Spleen (tissue), 11 donors: Measurements from ENCODE around the gene ADCY2. TPM values are rescaled to one million over a fixed set of nuclear protein-coding genes. Genes with fewer than 3 reads are reported as not detected.

ENCODE experiments used
- DNase-seq: peaks from one replicate; pipeline ENCODE4 v3.0.0-alpha.2; 2020
- H3K27ac ChIP-seq, 8 donors: fragments of 200-600 bp; sonication (generic) in 7 of 8; 1 replicate in 4 of 8; 2 replicates in 4 of 8; pipeline versions ENCODE4 v1.5.0 to v1.8.0; 2016 to 2021; ENCODE audit warnings: inconsistent platforms in 4 of 8, mild to moderate bottlenecking in 4 of 8, moderate library complexity in 1 of 8
- H3K27me3 ChIP-seq, 7 donors: fragments of 200-600 bp; sonication (generic) in 6 of 7; replicated peaks in 1 of 7; 1 replicate in 4 of 7; 2 replicates in 3 of 7; pipeline versions ENCODE4 v1.5.0 to v1.8.0; 2016 to 2021; ENCODE audit warnings: inconsistent platforms in 3 of 7, mild to moderate bottlenecking in 1 of 7
- H3K36me3 ChIP-seq, 6 donors: fragments of 200-600 bp; sonication (generic) in 5 of 6; 1 replicate in 4 of 6; 2 replicates in 2 of 6; pipeline versions ENCODE4 v1.5.0 to v1.8.0; 2016 to 2021; ENCODE audit warnings: inconsistent platforms in 2 of 6
- H3K4me1 ChIP-seq, 6 donors: fragments of 200-600 bp; sonication (generic) in 5 of 6; 1 replicate in 3 of 6; 2 replicates in 3 of 6; pipeline versions ENCODE4 v1.5.0 to v1.8.0; 2016 to 2021; ENCODE audit warnings: inconsistent platforms in 3 of 6
- H3K4me3 ChIP-seq, 8 donors: fragments of 200-600 bp; sonication (generic) in 7 of 8; 1 replicate in 4 of 8; 2 replicates in 4 of 8; pipeline versions ENCODE4 v1.5.0 to v1.8.0; 2016 to 2021; ENCODE audit warnings: inconsistent platforms in 4 of 8, mild to moderate bottlenecking in 4 of 8, moderate library complexity in 2 of 8
- H3K9me3 ChIP-seq, 8 donors: fragments of 200-600 bp; sonication (generic) in 7 of 8; 1 replicate in 4 of 8; 2 replicates in 4 of 8; pipeline versions ENCODE4 v1.5.0 to v1.8.0; 2016 to 2021; ENCODE audit warnings: inconsistent platforms in 4 of 8
- CTCF ChIP-seq, 11 experiments: fragments of 200-600 bp in 7 of 11; fragments of 450-650 bp in 4 of 11; sonication (generic) in 4 of 11; IDR thresholded peaks in 8 of 11; conservative IDR thresholded peaks in 3 of 11; 1 replicate in 7 of 11; 2 replicates in 4 of 11; pipeline versions ENCODE4 v1.4.0 to v1.8.0; 2016 to 2021; ENCODE audit warnings: antibody characterized with exemption in 11 of 11, inconsistent platforms in 4 of 11, mild to moderate bottlenecking in 1 of 11
- POLR2A ChIP-seq, 3 donors: fragments of 450-650 bp; IDR thresholded peaks; one replicate each; pipeline ENCODE4 v1.5.1; 2017; ENCODE audit warnings: antibody characterized with exemption in 3 of 3, mild to moderate bottlenecking in 1 of 3
- POLR2AphosphoS5 ChIP-seq, 3 donors: sonication (generic); formaldehyde crosslinking; IDR thresholded peaks; one replicate each; pipeline ENCODE4 v1.5.1; 2017; ENCODE audit warnings: antibody characterized with exemption in 3 of 3
- WGBS, 5 donors: extraction: QIAGEN DNeasy Blood & Tissue Kit in 3 of 5; methylation state at CpG; one replicate each; pipeline versions ENCODE4 v1.1.5 to v1.1.7; 2013 to 2018; 5-methylcytosine and 5-hydroxymethylcytosine counted together
- intact Hi-C: fragments of 100-400 bp; cut with DNase I; formaldehyde crosslinking; loops from one replicate; pipeline ENCODE4 v1.15.0; 2023; ENCODE audit warnings: low total_unique reads
- polyA plus RNA-seq, 3 donors: library from polyadenylated mRNA; stranded (reverse); fragments of 200-250 nt; gene quantifications; one replicate each; pipeline ENCODE4 v1.2.1, GENCODE V29; 2013
- total RNA-seq, 7 donors: library from RNA; depleted of rRNA in 3 of 7; stranded (reverse); fragments of >200 nt in 3 of 7; fragmentation: NEBNext Ultra II Directional in 4 of 7; extraction: Animal tissue kit (Norgen Biotek cat#: 25700) in 4 of 7; gene quantifications; one replicate each; pipeline versions ENCODE4 v1.1.0 to v1.2.1, GENCODE V29; 2016 to 2021
- donor health status: healthy with polysubstance abuse.
- donor health status: DM: no; HTN: no; CAD: no; lungs with moderate emphysema.
- donor health status: DM: no; HTN: no; CAD: no.
- donor health status: Bipolar disorder and iron deficiency.
- donor health status: healthy.
- donor health status: DM: no; HTN: no; CAD: no.
- donor health status: DM: yes; HTN: yes; CAD: no.

The ADCY2 gene
- total and polyA plus RNA-seq, 10 donors: 0.02 to 1.5 (median 0.18) TPM

- H3K27me3 ChIP-seq: no peaks in the 10 kb centered on the region
- 70 to 91% (median 82%) methylated on average over 5 of the region's 5 CpGs for WGBS, 5 donors
- TF ChIP-seq POLR2AphosphoS5 (IDR thresholded peaks at IDR 0.05): no peak
- no peak for TF ChIP-seq CTCF (IDR thresholded peaks at IDR 0.05 in 8 of 11, conservative IDR thresholded peaks at IDR 0.05 in 3 of 11)
- no peak for TF ChIP-seq POLR2A (IDR thresholded peaks at IDR 0.05)
These were observed 232.9 kb downstream of the ADCY2 start for GRCh38 chr5:7628820-7629219.

GRCh38 chr5:7629561-7629960 lies 233.6 kb downstream of the ADCY2 start:
- no peak for TF ChIP-seq CTCF (IDR thresholded peaks at IDR 0.05 in 8 of 11, conservative IDR thresholded peaks at IDR 0.05 in 3 of 11)
- TF ChIP-seq POLR2A (IDR thresholded peaks at IDR 0.05): no peak
- no peak for TF ChIP-seq POLR2AphosphoS5 (IDR thresholded peaks at IDR 0.05)
- H3K36me3 ChIP-seq: no peaks in the 10 kb centered on the region
- no peaks in the 10 kb centered on the region for H3K4me1 ChIP-seq
- no peak overlapping the region for H3K4me3 ChIP-seq
- no peak for DNase-seq
- H3K27ac ChIP-seq: no peak overlapping the region
- H3K9me3 ChIP-seq: no peaks in the 10 kb centered on the region
- no peaks in the 10 kb centered on the region for H3K27me3 ChIP-seq
- intact Hi-C loops: no loop called here
- WGBS, 5 donors: 55 to 71% (median 59%) methylated on average over 5 of the region's 5 CpGs

More at GRCh38 chr5:7628820-7629219, 232.9 kb downstream of the ADCY2 start:
- Histone ChIP-seq H3K4me1 (no peaks in the 10 kb centered on the region), H3K36me3 (no peaks in the 10 kb centered on the region), H3K9me3 (no peaks in the 10 kb centered on the region), H3K27ac (no peak overlapping the region), H3K4me3 (no peak overlapping the region)
- no peak for DNase-seq
- intact Hi-C loops: no loop called here

GRCh38 chr5:7634837-7635236 lies 238.9 kb downstream of the ADCY2 start:
- H3K27me3 ChIP-seq: peaks cover 0 to 6% (median 0%) of the 10 kb centered on the region in 7 donors
- no peak overlapping the region for H3K27ac ChIP-seq
- peaks cover 0 to 5% (median 0%) of the 10 kb centered on the region in 8 donors for H3K9me3 ChIP-seq
- no peaks in the 10 kb centered on the region for H3K4me1 ChIP-seq
- 75 to 90% (median 84%) methylated on average over 3 of the region's 3 CpGs for WGBS, 5 donors
- no peak overlapping the region for H3K4me3 ChIP-seq
- DNase-seq: no peak
- TF ChIP-seq CTCF (IDR thresholded peaks at IDR 0.05 in 8 of 11, conservative IDR thresholded peaks at IDR 0.05 in 3 of 11) (no peak), POLR2A (IDR thresholded peaks at IDR 0.05) (no peak), POLR2AphosphoS5 (IDR thresholded peaks at IDR 0.05) (no peak)
- H3K36me3 ChIP-seq: no peaks in the 10 kb centered on the region
- intact Hi-C loops: no loop called here

GRCh38 chr5:7638456-7638855 lies 242.5 kb downstream of the ADCY2 start:
- H3K27ac ChIP-seq: no peak overlapping the region
- H3K4me1 ChIP-seq: no peaks in the 10 kb centered on the region
- intact Hi-C loops: no loop called here

More at GRCh38 chr5:7638456-7638855, 242.5 kb downstream of the ADCY2 start:
- no peak for DNase-seq
- Histone ChIP-seq H3K4me3 (no peak overlapping the region), H3K9me3 (peaks cover 0 to 20% (median 11%) of the 10 kb centered on the region in 8 donors), H3K27me3 (peaks cover 0 to 6% (median 0%) of the 10 kb centered on the region in 7 donors), H3K36me3 (no peaks in the 10 kb centered on the region)
- no peak for TF ChIP-seq POLR2AphosphoS5 (IDR thresholded peaks at IDR 0.05)
- no peak for TF ChIP-seq CTCF (IDR thresholded peaks at IDR 0.05 in 8 of 11, conservative IDR thresholded peaks at IDR 0.05 in 3 of 11)
- no peak for TF ChIP-seq POLR2A (IDR thresholded peaks at IDR 0.05)
- 74 to 94% (median 82%) methylated on average over 3 to 4 of the region's 4 CpGs for WGBS, 5 donors
